Caco-2 (cell line): ENCODE results near the gene GPAM. TPM values are rescaled to one million over a fixed set of nuclear protein-coding genes. Genes with fewer than 3 reads are reported as not detected.

Source experiments
- BruUV-seq: library from RNA; stranded (reverse); fragments of 400-500 nt; replicated peaks from 2 replicates; lab custom pipeline; 2021; lab: Mats Ljungman, UMichigan
- CTCF ChIA-PET: fragments of 300-600 bp; sonication (Branson Sonifier 250); formaldehyde crosslinking; loops from one replicate; lab custom pipeline; 2022; ENCODE audit warnings: antibody characterized with exemption; lab: Charles Lee
- POLR2A ChIA-PET: fragments of 300-600 bp; sonication (Branson Sonifier 250); formaldehyde crosslinking; loops from one replicate; lab custom pipeline; 2022; ENCODE audit warnings: antibody characterized with exemption; lab: Charles Lee
- DNase-seq, 2 experiments: peaks; one replicate each; pipeline versions ENCODE4 v3.0.0 to v3.0.0-alpha.2; 2020 to 2022
- H3K27me3 ChIP-seq: replicated peaks from 2 replicates; pipeline ENCODE4 v1.6.0; 2011; ENCODE audit warnings: low read length; ENCODE audit not compliant: control insufficient read depth, insufficient read depth
- H3K36me3 ChIP-seq: 2 replicates; pipeline ENCODE4 v1.5.1; 2011; ENCODE audit warnings: low read length; ENCODE audit not compliant: control insufficient read depth, insufficient read depth
- H3K4me1 ChIP-seq: fragments of 250-450 bp; sonication (Bioruptor Pico); 2 replicates; pipeline ENCODE4 v1.5.1; 2020; ENCODE audit warnings: mild to moderate bottlenecking
- H3K4me3 ChIP-seq: 2 replicates; pipeline ENCODE4 v1.5.1; 2011; ENCODE audit warnings: low read depth, mild to moderate bottlenecking, control low read depth, low read length
- H3K9me3 ChIP-seq: fragments of 250-450 bp; sonication (Bioruptor Pico); 2 replicates; pipeline ENCODE4 v1.5.1; 2020; ENCODE audit warnings: mild to moderate bottlenecking, moderate library complexity
- H3K27ac Mint-ChIP-seq: one replicate; pipeline ENCODE4 v1.8.0; 2022; ENCODE audit warnings: mixed read lengths; ENCODE audit not compliant: unreplicated experiment
- H3K27me3 Mint-ChIP-seq: one replicate; pipeline ENCODE4 v1.8.0; 2022; ENCODE audit warnings: mixed read lengths; ENCODE audit not compliant: insufficient read depth, unreplicated experiment
- H3K36me3 Mint-ChIP-seq: one replicate; pipeline ENCODE4 v1.8.0; 2022; ENCODE audit warnings: mild to moderate bottlenecking, mixed read lengths; ENCODE audit not compliant: insufficient read depth, unreplicated experiment
- H3K4me1 Mint-ChIP-seq: one replicate; pipeline ENCODE4 v1.8.0; 2022; ENCODE audit warnings: low read depth, mixed read lengths; ENCODE audit not compliant: unreplicated experiment
- H3K4me3 Mint-ChIP-seq: one replicate; pipeline ENCODE4 v1.8.0; 2022; ENCODE audit warnings: mild to moderate bottlenecking, moderate library complexity, mixed read lengths; ENCODE audit not compliant: unreplicated experiment
- H3K9me3 Mint-ChIP-seq: one replicate; pipeline ENCODE4 v1.8.0; 2022; ENCODE audit warnings: mixed read lengths; ENCODE audit not compliant: unreplicated experiment
- CTCF ChIP-seq, 2 experiments: fragments of 200-600 bp in 1 of 2; IDR thresholded peaks; 1 replicate in 1 of 2; 2 replicates in 1 of 2; pipeline versions ENCODE4 v1.5.1 to v1.8.0; 2011 to 2022; ENCODE audit warnings: antibody characterized with exemption in 1 of 2, control low read depth in 1 of 2, inconsistent platforms in 1 of 2, low read depth in 1 of 2, low read length in 1 of 2, mild to moderate bottlenecking in 1 of 2, moderate library complexity in 1 of 2; ENCODE audit not compliant: insufficient read depth in 1 of 2, severe bottlenecking in 1 of 2, unreplicated experiment in 1 of 2
- intact Hi-C: fragments of 100-400 bp; cut with micrococcal nuclease; formaldehyde crosslinking; loops from one replicate; pipeline ENCODE4 v1.10.0; 2022; ENCODE audit not compliant: unreplicated experiment
- total RNA-seq: library from RNA; stranded (reverse); gene quantifications from 2 replicates; pipeline ENCODE4 v1.2.3, GENCODE V29; 2022

The GPAM gene
- total RNA-seq, 1 experiment from 2014 or later = 44.4 TPM

- no peak for DNase-seq
- BruUV-seq = no TSS peak
- H3K27ac Mint-ChIP-seq = no peak overlapping the region
- H3K27me3 Mint-ChIP-seq = no peaks in the 10 kb centered on the region
- H3K36me3 Mint-ChIP-seq = no peaks in the 10 kb centered on the region
- Histone ChIP-seq H3K9me3 (peaks cover 14% of the 10 kb centered on the region), H3K4me3 (no peak overlapping the region), H3K27me3 (no peaks in the 10 kb centered on the region), H3K4me1 (peaks cover 14% of the 10 kb centered on the region), H3K36me3 (no peaks in the 10 kb centered on the region)
- no peak for TF ChIP-seq CTCF (IDR thresholded peaks at IDR 0.05; ENCODE audit: insufficient read depth in 1 of 2, low read depth in 1 of 2, low read length in 1 of 2, severe bottlenecking in 1 of 2, unreplicated experiment in 1 of 2)
- no peak overlapping the region for H3K4me3 Mint-ChIP-seq
- POLR2A ChIA-PET = no interaction called here
- CTCF ChIA-PET = no interaction called here
- intact Hi-C loops = no loop called here
- H3K4me1 Mint-ChIP-seq = peaks cover 13% of the 10 kb centered on the region
- peaks cover 10% of the 10 kb centered on the region for H3K9me3 Mint-ChIP-seq
Measured at GRCh38 chr10:112216966-112217365, 33.4 kb upstream of the GPAM start.

DNA sequence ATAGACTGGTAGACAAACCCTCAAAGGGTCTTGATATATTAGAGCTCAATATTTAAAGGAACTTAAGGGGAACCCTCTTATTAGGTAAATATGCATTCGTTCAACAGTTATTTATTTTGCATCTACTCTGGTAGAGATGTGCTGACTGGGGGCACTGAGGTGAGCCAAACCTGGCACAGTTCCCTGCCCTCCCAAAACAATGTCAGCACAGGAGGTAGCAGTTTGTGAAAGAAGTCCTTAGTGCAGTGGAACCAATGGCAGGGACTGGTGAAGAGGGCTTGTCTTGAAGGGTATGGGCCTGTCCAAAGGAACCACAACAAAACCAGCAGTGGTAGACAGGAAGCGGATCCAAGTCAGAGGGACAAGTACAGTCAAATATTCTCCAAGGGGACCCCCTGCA, 32.6 kb upstream of the GPAM start:
- Mint-ChIP-seq H3K36me3 (no peaks in the 10 kb centered on the region), H3K4me1 (peaks cover 13% of the 10 kb centered on the region), H3K27me3 (no peaks in the 10 kb centered on the region), H3K9me3 (peaks cover 10% of the 10 kb centered on the region), H3K27ac (peak overlapping the region; percentile 81), H3K4me3 (no peak overlapping the region)
- intact Hi-C loops = no loop called here
- Histone ChIP-seq H3K9me3 (peaks cover 14% of the 10 kb centered on the region), H3K36me3 (no peaks in the 10 kb centered on the region), H3K27me3 (no peaks in the 10 kb centered on the region), H3K4me3 (no peak overlapping the region), H3K4me1 (peaks cover 14% of the 10 kb centered on the region)
- TF ChIP-seq CTCF (IDR thresholded peaks at IDR 0.05; ENCODE audit: insufficient read depth in 1 of 2, low read depth in 1 of 2, low read length in 1 of 2, severe bottlenecking in 1 of 2, unreplicated experiment in 1 of 2) = no peak
- ChIA-PET CTCF (interaction anchor here (1.1 kb wide), 1 partner anchor 91 kb away, joined by 4 read pairs; no protein-coding TSS in a partner anchor), POLR2A (no interaction called here)
- no peak for DNase-seq
- no TSS peak for BruUV-seq

GRCh38 chr10:112215342-112215774, 31.8 kb upstream of the GPAM start:
- 0 out of 2 replicates have a peak overlapping the region, but pooled peaks have one; percentile 6 for H3K4me3 ChIP-seq
- H3K9me3 Mint-ChIP-seq = peaks cover 2% of the 10 kb centered on the region
- intact Hi-C loops = loop anchor here (1.0 kb wide), 1 partner anchor 46 kb away; no protein-coding TSS in a partner anchor
- DNase-seq = peak; percentile 60 to 76
- H3K9me3 ChIP-seq = peaks cover 11% of the 10 kb centered on the region
- H3K36me3 Mint-ChIP-seq = no peaks in the 10 kb centered on the region
- H3K27ac Mint-ChIP-seq = peak overlapping the region; percentile 81
- TF ChIP-seq CTCF (IDR thresholded peaks at IDR 0.05; ENCODE audit: insufficient read depth in 1 of 2, low read depth in 1 of 2, low read length in 1 of 2, severe bottlenecking in 1 of 2, unreplicated experiment in 1 of 2) = no peak
- no peaks in the 10 kb centered on the region for H3K27me3 ChIP-seq
- ChIA-PET CTCF (interaction anchor here (0.6 to 1.1 kb wide), 2 partner anchors 78 to 92 kb away, joined by 3 to 4 read pairs; no protein-coding TSS in a partner anchor), POLR2A (interaction anchor here (0.7 to 1.0 kb wide), 2 partner anchors 36 to 93 kb away, joined by 3 read pairs; no protein-coding TSS in a partner anchor)
- peak overlapping the region; percentile 39 for H3K4me3 Mint-ChIP-seq
- no TSS peak for BruUV-seq
- H3K4me1 ChIP-seq = peaks cover 14% of the 10 kb centered on the region
- H3K36me3 ChIP-seq = no peaks in the 10 kb centered on the region
- no peaks in the 10 kb centered on the region for H3K27me3 Mint-ChIP-seq
- H3K4me1 Mint-ChIP-seq = peaks cover 13% of the 10 kb centered on the region
